ENCODE data around the gene RASAL1.

RASAL1 gene

GRCh38 chr12:113116875-113117274 lies 18.7 kb downstream of the RASAL1 start:
- Histone ChIP-seq H4K91ac (ENCODE audit: low read depth, low read length) (no peak overlapping the region), H3K4ac (ENCODE audit: low read depth, low read length) (no peak overlapping the region), H3K23ac (ENCODE audit: low read length) (no peak overlapping the region), H3K18ac (ENCODE audit: low read length) (no peak overlapping the region), H4K12ac (ENCODE audit: low read depth, low read length) (no peak overlapping the region), H3K79me1 (ENCODE audit: low read length) (no peaks in the 10 kb centered on the region), H3K14ac (ENCODE audit: low read length) (no peak overlapping the region), H3K4me3 (ENCODE audit: low read depth, low read length) (no peak overlapping the region), H3K9me3 (ENCODE audit: insufficient read depth, low read depth, low read length) (peaks cover 1% of the 10 kb centered on the region), H3K27ac (ENCODE audit: low read depth, low read length) (no peak overlapping the region), H2AK5ac (ENCODE audit: low read length) (no peak overlapping the region), H2BK5ac (ENCODE audit: low read depth, low read length, poor library complexity) (no peak overlapping the region), H3K36me3 (ENCODE audit: control insufficient read depth in 1 of 2, insufficient read depth in 2 of 2, low read length in 2 of 2) (no peaks in the 10 kb centered on the region), H4K8ac (ENCODE audit: low read depth, low read length) (no peak overlapping the region), H3K4me2 (ENCODE audit: low read length) (no peak overlapping the region), H2BK120ac (ENCODE audit: insufficient read depth, low read length, poor library complexity) (no peak overlapping the region), H3K9ac (ENCODE audit: low read length) (no peak overlapping the region), H3K4me1 (ENCODE audit: control insufficient read depth in 1 of 2, insufficient read depth in 2 of 2, low read length in 2 of 2) (no peaks in the 10 kb centered on the region), H3K27me3 (ENCODE audit: insufficient read depth, low read length) (no peaks in the 10 kb centered on the region), H2AFZ (ENCODE audit: insufficient read depth, low read length, poor library complexity) (no peak overlapping the region), H2BK12ac (ENCODE audit: low read length) (no peak overlapping the region), H3K79me2 (ENCODE audit: control insufficient read depth, insufficient read depth, low read length, poor library complexity) (peaks cover 1% of the 10 kb centered on the region)
- no CpG with 5 or more reads among the region's 6 CpGs for WGBS (ENCODE audit: extremely low coverage, insufficient coverage, insufficient read length)
- DNase-seq: no peak

GRCh38 chr12:113115455-113116126 lies 20.0 kb downstream of the RASAL1 start:
- Histone ChIP-seq H3K79me1 (ENCODE audit: low read length) (no peaks in the 10 kb centered on the region), H4K12ac (ENCODE audit: low read depth, low read length) (no peak overlapping the region), H2AK5ac (ENCODE audit: low read length) (no peak overlapping the region), H3K14ac (ENCODE audit: low read length) (no peak overlapping the region), H3K4me3 (ENCODE audit: low read depth, low read length) (no peak overlapping the region), H3K4me1 (ENCODE audit: control insufficient read depth in 1 of 2, insufficient read depth in 2 of 2, low read length in 2 of 2) (no peaks in the 10 kb centered on the region), H4K8ac (ENCODE audit: low read depth, low read length) (no peak overlapping the region), H3K4ac (ENCODE audit: low read depth, low read length) (no peak overlapping the region), H3K9ac (ENCODE audit: low read length) (no peak overlapping the region), H3K27ac (ENCODE audit: low read depth, low read length) (no peak overlapping the region), H3K18ac (ENCODE audit: low read length) (no peak overlapping the region), H3K27me3 (ENCODE audit: insufficient read depth, low read length) (no peaks in the 10 kb centered on the region), H2BK5ac (ENCODE audit: low read depth, low read length, poor library complexity) (no peak overlapping the region), H2BK12ac (ENCODE audit: low read length) (no peak overlapping the region), H2AFZ (ENCODE audit: insufficient read depth, low read length, poor library complexity) (no peak overlapping the region), H3K36me3 (ENCODE audit: control insufficient read depth in 1 of 2, insufficient read depth in 2 of 2, low read length in 2 of 2) (no peaks in the 10 kb centered on the region), H2BK120ac (ENCODE audit: insufficient read depth, low read length, poor library complexity) (no peak overlapping the region), H3K4me2 (ENCODE audit: low read length) (no peak overlapping the region), H3K79me2 (ENCODE audit: control insufficient read depth, insufficient read depth, low read length, poor library complexity) (peaks cover 2% of the 10 kb centered on the region), H3K23ac (ENCODE audit: low read length) (no peak overlapping the region), H3K9me3 (ENCODE audit: insufficient read depth, low read depth, low read length) (peaks cover 1% of the 10 kb centered on the region), H4K91ac (ENCODE audit: low read depth, low read length) (no peak overlapping the region)
- WGBS (ENCODE audit: extremely low coverage, insufficient coverage, insufficient read length): no CpG with 5 or more reads among the region's 22 CpGs
- no peak for DNase-seq

- Histone ChIP-seq H3K36me3 (ENCODE audit: control insufficient read depth in 1 of 2, insufficient read depth in 2 of 2, low read length in 2 of 2) (no peaks in the 10 kb centered on the region), H4K8ac (ENCODE audit: low read depth, low read length) (no peak overlapping the region)
Observed at GRCh38 chr12:113114447-113115178, 20.9 kb downstream of the RASAL1 start.

GRCh38 chr12:113113397-113113796 lies 22.2 kb downstream of the RASAL1 start:
- no CpG with 5 or more reads among the region's 2 CpGs for WGBS (ENCODE audit: extremely low coverage, insufficient coverage, insufficient read length)

More at GRCh38 chr12:113114447-113115178, 20.9 kb downstream of the RASAL1 start:
- Histone ChIP-seq H2AK5ac (ENCODE audit: low read length) (no peak overlapping the region), H3K9me3 (ENCODE audit: insufficient read depth, low read depth, low read length) (peaks cover 3% of the 10 kb centered on the region), H3K9ac (ENCODE audit: low read length) (no peak overlapping the region), H3K23ac (ENCODE audit: low read length) (no peak overlapping the region), H3K79me1 (ENCODE audit: low read length) (no peaks in the 10 kb centered on the region), H4K91ac (ENCODE audit: low read depth, low read length) (no peak overlapping the region), H3K79me2 (ENCODE audit: control insufficient read depth, insufficient read depth, low read length, poor library complexity) (peaks cover 2% of the 10 kb centered on the region), H2AFZ (ENCODE audit: insufficient read depth, low read length, poor library complexity) (no peak overlapping the region), H2BK5ac (ENCODE audit: low read depth, low read length, poor library complexity) (no peak overlapping the region), H3K4me3 (ENCODE audit: low read depth, low read length) (no peak overlapping the region), H3K18ac (ENCODE audit: low read length) (no peak overlapping the region), H3K27me3 (ENCODE audit: insufficient read depth, low read length) (no peaks in the 10 kb centered on the region), H3K4me2 (ENCODE audit: low read length) (no peak overlapping the region), H4K12ac (ENCODE audit: low read depth, low read length) (no peak overlapping the region), H3K4ac (ENCODE audit: low read depth, low read length) (no peak overlapping the region), H2BK120ac (ENCODE audit: insufficient read depth, low read length, poor library complexity) (no peak overlapping the region), H3K14ac (ENCODE audit: low read length) (no peak overlapping the region), H2BK12ac (ENCODE audit: low read length) (no peak overlapping the region), H3K4me1 (ENCODE audit: control insufficient read depth in 1 of 2, insufficient read depth in 2 of 2, low read length in 2 of 2) (no peaks in the 10 kb centered on the region), H3K27ac (ENCODE audit: low read depth, low read length) (no peak overlapping the region)
- no peak for DNase-seq
- no CpG with 5 or more reads among the region's 19 CpGs for WGBS (ENCODE audit: extremely low coverage, insufficient coverage, insufficient read length)

More at GRCh38 chr12:113113397-113113796, 22.2 kb downstream of the RASAL1 start:
- H4K8ac ChIP-seq (ENCODE audit: low read depth, low read length): no peak overlapping the region
- no peak overlapping the region for H3K18ac ChIP-seq (ENCODE audit: low read length)
- H3K27me3 ChIP-seq (ENCODE audit: insufficient read depth, low read length): no peaks in the 10 kb centered on the region
- H3K14ac ChIP-seq (ENCODE audit: low read length): no peak overlapping the region
- H3K4me1 ChIP-seq (ENCODE audit: control insufficient read depth in 1 of 2, insufficient read depth in 2 of 2, low read length in 2 of 2): no peaks in the 10 kb centered on the region
- no peak overlapping the region for H3K4ac ChIP-seq (ENCODE audit: low read depth, low read length)
- DNase-seq: no peak
- peaks cover 2% of the 10 kb centered on the region for H3K79me2 ChIP-seq (ENCODE audit: control insufficient read depth, insufficient read depth, low read length, poor library complexity)
- no peak overlapping the region for H4K12ac ChIP-seq (ENCODE audit: low read depth, low read length)
- H2BK120ac ChIP-seq (ENCODE audit: insufficient read depth, low read length, poor library complexity): no peak overlapping the region
- peaks cover 3% of the 10 kb centered on the region for H3K9me3 ChIP-seq (ENCODE audit: insufficient read depth, low read depth, low read length)
- H3K9ac ChIP-seq (ENCODE audit: low read length): no peak overlapping the region
- no peak overlapping the region for H2AK5ac ChIP-seq (ENCODE audit: low read length)
- H4K91ac ChIP-seq (ENCODE audit: low read depth, low read length): no peak overlapping the region
- H2AFZ ChIP-seq (ENCODE audit: insufficient read depth, low read length, poor library complexity): no peak overlapping the region
- no peak overlapping the region for H3K4me3 ChIP-seq (ENCODE audit: low read depth, low read length)
- H2BK12ac ChIP-seq (ENCODE audit: low read length): no peak overlapping the region
- H3K79me1 ChIP-seq (ENCODE audit: low read length): no peaks in the 10 kb centered on the region
- H3K4me2 ChIP-seq (ENCODE audit: low read length): no peak overlapping the region
- H3K27ac ChIP-seq (ENCODE audit: low read depth, low read length): no peak overlapping the region
- H2BK5ac ChIP-seq (ENCODE audit: low read depth, low read length, poor library complexity): no peak overlapping the region
- no peak overlapping the region for H3K23ac ChIP-seq (ENCODE audit: low read length)
- H3K36me3 ChIP-seq (ENCODE audit: control insufficient read depth in 1 of 2, insufficient read depth in 2 of 2, low read length in 2 of 2): no peaks in the 10 kb centered on the region
